ENCODE data around the gene RIN3.

The RIN3 gene, protein sequence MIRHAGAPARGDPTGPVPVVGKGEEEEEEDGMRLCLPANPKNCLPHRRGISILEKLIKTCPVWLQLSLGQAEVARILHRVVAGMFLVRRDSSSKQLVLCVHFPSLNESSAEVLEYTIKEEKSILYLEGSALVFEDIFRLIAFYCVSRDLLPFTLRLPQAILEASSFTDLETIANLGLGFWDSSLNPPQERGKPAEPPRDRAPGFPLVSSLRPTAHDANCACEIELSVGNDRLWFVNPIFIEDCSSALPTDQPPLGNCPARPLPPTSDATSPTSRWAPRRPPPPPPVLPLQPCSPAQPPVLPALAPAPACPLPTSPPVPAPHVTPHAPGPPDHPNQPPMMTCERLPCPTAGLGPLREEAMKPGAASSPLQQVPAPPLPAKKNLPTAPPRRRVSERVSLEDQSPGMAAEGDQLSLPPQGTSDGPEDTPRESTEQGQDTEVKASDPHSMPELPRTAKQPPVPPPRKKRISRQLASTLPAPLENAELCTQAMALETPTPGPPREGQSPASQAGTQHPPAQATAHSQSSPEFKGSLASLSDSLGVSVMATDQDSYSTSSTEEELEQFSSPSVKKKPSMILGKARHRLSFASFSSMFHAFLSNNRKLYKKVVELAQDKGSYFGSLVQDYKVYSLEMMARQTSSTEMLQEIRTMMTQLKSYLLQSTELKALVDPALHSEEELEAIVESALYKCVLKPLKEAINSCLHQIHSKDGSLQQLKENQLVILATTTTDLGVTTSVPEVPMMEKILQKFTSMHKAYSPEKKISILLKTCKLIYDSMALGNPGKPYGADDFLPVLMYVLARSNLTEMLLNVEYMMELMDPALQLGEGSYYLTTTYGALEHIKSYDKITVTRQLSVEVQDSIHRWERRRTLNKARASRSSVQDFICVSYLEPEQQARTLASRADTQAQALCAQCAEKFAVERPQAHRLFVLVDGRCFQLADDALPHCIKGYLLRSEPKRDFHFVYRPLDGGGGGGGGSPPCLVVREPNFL

DNA sequence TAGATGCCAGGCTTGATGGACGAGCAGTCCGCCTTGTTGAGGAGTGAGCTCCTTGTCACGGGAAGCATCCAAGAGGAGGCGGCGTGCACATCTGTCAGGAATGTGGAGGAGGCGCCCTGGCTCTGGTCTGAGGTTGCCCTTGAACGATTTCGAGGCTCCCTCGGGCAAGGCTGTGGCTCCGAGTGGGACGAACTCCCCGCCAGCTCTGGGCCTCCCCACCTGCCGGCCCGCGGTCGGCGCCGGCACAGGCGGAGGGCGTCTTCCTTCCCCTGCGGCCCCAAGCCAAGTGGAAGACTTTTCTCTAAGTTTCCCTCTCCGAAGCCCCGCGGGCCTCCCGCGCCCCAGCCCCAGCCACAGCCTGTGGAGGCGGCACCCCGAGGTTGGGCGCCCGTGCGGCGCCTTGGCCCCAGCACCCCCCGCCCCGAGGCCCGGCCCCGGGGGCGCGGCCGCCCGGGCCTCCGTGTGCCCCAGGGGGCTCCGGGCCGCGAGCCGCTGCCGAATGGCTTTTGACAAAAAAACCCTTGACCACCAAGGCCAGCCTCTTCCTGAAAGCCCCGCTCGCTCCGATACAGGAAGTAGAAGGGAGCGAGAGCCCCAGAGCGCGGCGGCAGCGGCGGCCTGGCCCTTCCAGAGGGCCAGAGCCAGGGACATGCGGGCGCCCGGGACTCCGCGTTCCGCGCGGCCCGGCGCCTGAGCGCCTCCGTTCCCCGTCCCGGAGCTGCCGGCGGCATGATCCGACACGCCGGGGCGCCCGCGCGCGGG lies at the start of gene RIN3:
Gene RIN3 (plus strand): TSS at position 578 of the 762 bp plus-strand sequence. CDS start 152 bp downstream, at position 730.
- Histone ChIP-seq H3K27me3 (ENCODE audit: control insufficient read depth, insufficient read depth, low read length) (peaks cover 33% of the 10 kb centered on the region), H3K36me3 (ENCODE audit: control insufficient read depth, insufficient read depth, low read length) (no peaks in the 10 kb centered on the region), H3K4me3 (ENCODE audit: low read depth, low read length) (peak within 1 kb of the TSS; percentile 58), H3K4me1 (ENCODE audit: control insufficient read depth, insufficient read depth, low read length) (peaks cover 2% of the 10 kb centered on the region), H3K9me3 (ENCODE audit: control insufficient read depth, insufficient read depth, low read length) (no peaks in the 10 kb centered on the region), H3K9ac (ENCODE audit: low read depth, low read length) (peak within 1 kb of the TSS; percentile 54)

DNA sequence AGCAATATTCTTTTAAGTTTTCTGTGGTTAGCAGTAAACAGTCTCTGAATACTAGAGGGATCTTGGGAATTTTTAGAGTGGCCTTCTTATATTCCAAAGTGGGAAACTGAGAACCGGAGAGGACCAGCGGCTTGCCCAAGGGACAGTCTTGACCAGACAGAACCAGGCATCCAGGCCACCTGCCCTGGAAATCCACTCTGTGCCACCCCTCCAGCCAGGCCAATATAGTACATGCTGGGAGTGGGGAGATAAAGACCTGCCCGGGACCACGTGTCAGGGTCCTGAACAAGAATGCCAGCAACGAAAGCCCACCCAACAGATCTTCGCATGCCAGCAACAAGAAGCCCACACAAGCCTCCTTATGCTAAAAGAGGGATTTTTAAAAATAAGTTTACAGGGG lies 49.4 kb upstream of the RIN3 start:
- Histone ChIP-seq H3K36me3 (ENCODE audit: control insufficient read depth, insufficient read depth, low read length) (no peaks in the 10 kb centered on the region), H3K9ac (ENCODE audit: low read depth, low read length) (no peak overlapping the region), H3K4me3 (ENCODE audit: low read depth, low read length) (no peak overlapping the region), H3K9me3 (ENCODE audit: control insufficient read depth, insufficient read depth, low read length) (no peaks in the 10 kb centered on the region), H3K27me3 (ENCODE audit: control insufficient read depth, insufficient read depth, low read length) (no peaks in the 10 kb centered on the region), H3K4me1 (ENCODE audit: control insufficient read depth, insufficient read depth, low read length) (no peaks in the 10 kb centered on the region)

DNA sequence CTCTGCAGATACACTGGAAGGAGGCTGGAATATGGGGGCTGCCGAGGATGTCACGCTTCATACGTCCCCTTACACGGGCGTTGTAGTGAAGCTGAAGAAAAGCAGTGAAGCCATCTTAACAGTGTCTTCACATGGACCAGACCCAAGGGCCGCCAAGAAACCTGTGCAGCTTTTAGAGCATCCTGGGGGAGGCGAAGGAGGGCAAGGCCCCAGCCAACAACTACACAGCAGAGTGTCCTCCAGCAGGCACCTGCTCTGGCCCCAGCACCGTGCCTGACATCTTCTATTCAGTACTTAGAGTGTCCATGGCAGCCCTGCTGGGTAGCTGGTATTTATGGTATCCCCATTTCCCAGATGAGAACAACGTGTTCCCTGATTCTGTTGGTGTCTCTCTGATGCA lies 48.9 kb upstream of the RIN3 start:
- H3K9ac ChIP-seq (ENCODE audit: low read depth, low read length): no peak overlapping the region
- no peaks in the 10 kb centered on the region for H3K9me3 ChIP-seq (ENCODE audit: control insufficient read depth, insufficient read depth, low read length)
- H3K4me1 ChIP-seq (ENCODE audit: control insufficient read depth, insufficient read depth, low read length): no peaks in the 10 kb centered on the region
- H3K36me3 ChIP-seq (ENCODE audit: control insufficient read depth, insufficient read depth, low read length): no peaks in the 10 kb centered on the region
- no peak overlapping the region for H3K4me3 ChIP-seq (ENCODE audit: low read depth, low read length)
- no peaks in the 10 kb centered on the region for H3K27me3 ChIP-seq (ENCODE audit: control insufficient read depth, insufficient read depth, low read length)

DNA sequence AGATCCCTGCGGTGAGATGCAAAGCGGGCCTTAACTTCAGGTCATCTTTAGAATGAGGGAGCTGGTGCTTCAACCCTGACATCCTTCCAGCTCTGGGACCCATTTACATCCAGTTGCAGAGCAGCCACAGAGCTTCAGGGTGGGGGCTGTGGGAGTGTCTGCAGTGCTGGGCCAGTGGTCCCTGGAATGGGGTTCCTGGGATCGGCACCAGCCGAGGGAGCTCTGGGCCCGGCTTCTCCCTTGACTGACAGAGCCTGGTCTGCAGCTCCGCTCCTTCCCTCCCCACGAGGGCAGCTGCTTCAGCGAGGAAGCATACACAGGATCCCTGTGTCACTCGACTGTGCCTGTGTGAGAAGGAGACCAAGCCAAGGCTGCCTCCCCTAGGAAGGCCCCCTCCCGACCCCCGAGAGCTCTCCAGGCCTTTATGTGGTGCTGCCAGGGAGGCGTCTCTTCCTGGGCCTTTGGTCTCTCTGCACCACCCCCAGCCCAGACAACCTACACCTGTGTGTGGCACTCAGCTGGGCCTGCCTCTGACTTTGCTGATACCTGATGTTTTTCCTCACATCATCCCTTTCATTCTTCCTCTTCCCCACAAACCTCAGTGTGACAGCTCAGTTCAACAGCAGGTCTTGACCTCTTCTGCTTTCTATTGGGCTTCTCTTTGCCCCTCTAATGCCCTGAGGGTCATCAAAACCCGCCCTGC lies 48.1 kb upstream of the RIN3 start:
- H3K9ac ChIP-seq (ENCODE audit: low read depth, low read length): no peak overlapping the region
- H3K4me3 ChIP-seq (ENCODE audit: low read depth, low read length): no peak overlapping the region
- no peaks in the 10 kb centered on the region for H3K27me3 ChIP-seq (ENCODE audit: control insufficient read depth, insufficient read depth, low read length)
- no peaks in the 10 kb centered on the region for H3K4me1 ChIP-seq (ENCODE audit: control insufficient read depth, insufficient read depth, low read length)
- no peaks in the 10 kb centered on the region for H3K36me3 ChIP-seq (ENCODE audit: control insufficient read depth, insufficient read depth, low read length)
- H3K9me3 ChIP-seq (ENCODE audit: control insufficient read depth, insufficient read depth, low read length): no peaks in the 10 kb centered on the region

DNA sequence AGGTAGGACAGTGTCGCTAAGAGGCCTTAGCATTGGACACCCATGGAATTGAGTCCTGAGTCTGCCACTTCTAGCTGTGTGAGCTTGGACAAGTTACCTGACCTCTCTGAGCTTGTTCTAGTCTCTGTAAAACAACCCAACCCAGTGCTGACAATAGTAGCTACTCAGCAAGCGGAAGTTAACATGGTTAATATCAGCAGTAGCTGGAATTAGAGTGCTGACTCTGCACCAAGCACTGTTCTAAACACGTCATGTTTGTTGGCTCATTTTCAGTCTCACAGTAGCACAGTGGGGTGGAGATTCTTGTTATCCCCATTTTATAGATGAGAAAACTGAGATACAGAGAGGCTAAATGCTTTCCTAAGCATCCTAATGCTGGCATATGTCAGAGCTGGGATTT lies 47.5 kb upstream of the RIN3 start:
- no peak overlapping the region for H3K4me3 ChIP-seq (ENCODE audit: low read depth, low read length)
- no peaks in the 10 kb centered on the region for H3K9me3 ChIP-seq (ENCODE audit: control insufficient read depth, insufficient read depth, low read length)
- no peaks in the 10 kb centered on the region for H3K4me1 ChIP-seq (ENCODE audit: control insufficient read depth, insufficient read depth, low read length)
- H3K36me3 ChIP-seq (ENCODE audit: control insufficient read depth, insufficient read depth, low read length): no peaks in the 10 kb centered on the region
- no peaks in the 10 kb centered on the region for H3K27me3 ChIP-seq (ENCODE audit: control insufficient read depth, insufficient read depth, low read length)
- no peak overlapping the region for H3K9ac ChIP-seq (ENCODE audit: low read depth, low read length)

DNA sequence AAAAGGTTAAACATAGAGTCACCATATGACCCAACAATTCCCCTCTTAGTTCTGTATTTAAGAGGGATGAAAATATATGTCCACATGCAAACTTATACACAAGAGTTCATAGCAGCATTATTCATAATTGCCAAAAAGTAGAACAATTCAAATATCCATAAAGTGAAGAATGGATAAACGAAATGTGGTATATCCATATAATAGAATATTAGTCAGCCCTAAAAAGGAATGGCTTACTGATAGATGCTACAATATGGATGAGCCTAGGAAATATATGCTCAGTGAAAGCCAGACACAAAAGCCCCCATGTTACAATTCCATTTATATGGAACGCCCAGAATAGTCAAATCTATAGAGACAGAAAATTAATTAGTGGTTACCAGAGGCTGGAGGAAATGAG lies 44.1 kb upstream of the RIN3 start:
- no peaks in the 10 kb centered on the region for H3K27me3 ChIP-seq (ENCODE audit: control insufficient read depth, insufficient read depth, low read length)
- H3K9me3 ChIP-seq (ENCODE audit: control insufficient read depth, insufficient read depth, low read length): no peaks in the 10 kb centered on the region
- H3K36me3 ChIP-seq (ENCODE audit: control insufficient read depth, insufficient read depth, low read length): no peaks in the 10 kb centered on the region
- no peak overlapping the region for H3K9ac ChIP-seq (ENCODE audit: low read depth, low read length)
- H3K4me3 ChIP-seq (ENCODE audit: low read depth, low read length): no peak overlapping the region
- peaks cover 4% of the 10 kb centered on the region for H3K4me1 ChIP-seq (ENCODE audit: control insufficient read depth, insufficient read depth, low read length)

DNA sequence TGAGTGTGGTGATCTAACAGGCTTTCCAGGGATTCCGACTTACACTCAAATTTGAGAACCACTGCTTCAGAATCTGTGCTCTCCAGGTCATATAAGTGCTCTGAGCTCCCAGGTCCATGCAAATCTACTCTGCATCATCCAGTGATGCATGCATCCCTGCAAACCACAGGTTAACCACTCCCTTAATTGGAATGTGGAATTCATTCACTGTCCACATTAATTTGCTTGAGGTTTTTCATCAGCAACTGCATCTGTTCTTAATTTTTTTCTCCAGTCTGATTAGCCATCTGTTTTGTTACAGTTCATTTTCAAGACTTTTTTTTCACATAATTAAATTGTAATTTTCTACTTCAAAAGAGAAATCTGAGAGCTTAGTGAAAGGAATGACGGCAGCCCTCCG lies 43.4 kb upstream of the RIN3 start:
- Histone ChIP-seq H3K4me3 (ENCODE audit: low read depth, low read length) (no peak overlapping the region), H3K36me3 (ENCODE audit: control insufficient read depth, insufficient read depth, low read length) (no peaks in the 10 kb centered on the region), H3K9ac (ENCODE audit: low read depth, low read length) (no peak overlapping the region), H3K27me3 (ENCODE audit: control insufficient read depth, insufficient read depth, low read length) (no peaks in the 10 kb centered on the region), H3K4me1 (ENCODE audit: control insufficient read depth, insufficient read depth, low read length) (peaks cover 4% of the 10 kb centered on the region), H3K9me3 (ENCODE audit: control insufficient read depth, insufficient read depth, low read length) (no peaks in the 10 kb centered on the region)

DNA sequence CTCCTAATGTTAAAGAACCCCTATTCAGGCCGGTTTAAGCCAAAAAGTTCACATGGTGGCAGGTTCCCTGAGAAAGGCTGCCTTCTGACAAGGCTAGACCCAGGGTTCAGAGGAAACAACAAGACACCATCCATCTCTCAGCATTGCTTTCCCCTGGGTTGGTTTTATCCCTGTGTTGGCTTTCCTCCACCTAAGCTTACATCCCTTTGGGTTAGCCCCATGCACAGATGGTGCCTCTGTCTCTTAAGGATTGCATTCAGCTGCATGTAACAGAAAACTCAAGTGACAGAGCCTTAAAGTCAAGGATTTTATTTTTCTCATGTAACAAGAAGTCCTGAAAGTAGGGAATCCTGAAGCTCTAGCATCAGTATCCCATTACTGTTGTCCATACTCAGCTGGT lies 42.8 kb upstream of the RIN3 start:
- no peak overlapping the region for H3K4me3 ChIP-seq (ENCODE audit: low read depth, low read length)
- H3K27me3 ChIP-seq (ENCODE audit: control insufficient read depth, insufficient read depth, low read length): no peaks in the 10 kb centered on the region
- H3K9me3 ChIP-seq (ENCODE audit: control insufficient read depth, insufficient read depth, low read length): no peaks in the 10 kb centered on the region
- peaks cover 4% of the 10 kb centered on the region for H3K4me1 ChIP-seq (ENCODE audit: control insufficient read depth, insufficient read depth, low read length)
- no peaks in the 10 kb centered on the region for H3K36me3 ChIP-seq (ENCODE audit: control insufficient read depth, insufficient read depth, low read length)
- H3K9ac ChIP-seq (ENCODE audit: low read depth, low read length): no peak overlapping the region

DNA sequence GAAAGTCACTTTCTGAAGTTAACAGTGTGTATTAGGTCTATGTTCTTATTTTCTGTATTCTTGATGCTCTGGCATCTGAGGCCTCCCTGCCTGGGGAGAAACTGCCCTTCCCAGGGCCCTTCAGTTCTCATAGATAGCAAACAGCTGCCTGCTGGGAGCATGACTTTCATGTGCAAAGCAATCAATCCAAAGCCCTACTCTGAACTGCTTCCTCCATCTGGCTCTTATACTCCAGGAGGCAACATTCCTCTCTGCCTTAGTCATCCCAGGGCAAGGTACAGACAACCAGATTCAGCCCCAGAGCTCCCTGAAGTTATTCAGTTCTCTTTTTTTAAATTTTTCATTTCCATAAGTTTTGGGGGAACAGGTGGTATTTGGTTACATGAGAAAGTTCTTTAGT lies 41.7 kb upstream of the RIN3 start:
- Histone ChIP-seq H3K9me3 (ENCODE audit: control insufficient read depth, insufficient read depth, low read length) (no peaks in the 10 kb centered on the region), H3K4me1 (ENCODE audit: control insufficient read depth, insufficient read depth, low read length) (peaks cover 4% of the 10 kb centered on the region), H3K36me3 (ENCODE audit: control insufficient read depth, insufficient read depth, low read length) (no peaks in the 10 kb centered on the region), H3K9ac (ENCODE audit: low read depth, low read length) (no peak overlapping the region), H3K4me3 (ENCODE audit: low read depth, low read length) (no peak overlapping the region), H3K27me3 (ENCODE audit: control insufficient read depth, insufficient read depth, low read length) (no peaks in the 10 kb centered on the region)

DNA sequence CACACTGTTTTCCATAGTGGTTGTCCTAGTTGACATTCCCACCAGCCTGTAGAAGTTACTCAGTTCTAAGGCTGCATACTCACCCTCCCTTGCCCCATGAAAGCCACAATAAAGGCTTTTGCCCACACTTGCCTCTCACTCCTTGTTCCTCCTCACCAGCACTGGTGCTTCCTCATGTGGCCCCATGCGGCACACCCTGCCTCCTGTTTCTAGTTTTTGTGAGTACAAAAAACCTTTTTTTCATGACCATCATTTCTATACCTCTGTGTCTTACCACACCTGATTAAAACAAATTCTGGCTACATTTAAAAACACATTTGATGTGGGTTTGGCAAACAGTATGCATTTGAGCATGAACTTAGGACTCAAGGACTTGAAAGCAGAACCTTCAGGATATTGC lies 40.7 kb upstream of the RIN3 start:
- Histone ChIP-seq H3K36me3 (ENCODE audit: control insufficient read depth, insufficient read depth, low read length) (no peaks in the 10 kb centered on the region), H3K27me3 (ENCODE audit: control insufficient read depth, insufficient read depth, low read length) (no peaks in the 10 kb centered on the region), H3K9ac (ENCODE audit: low read depth, low read length) (no peak overlapping the region), H3K4me3 (ENCODE audit: low read depth, low read length) (no peak overlapping the region), H3K9me3 (ENCODE audit: control insufficient read depth, insufficient read depth, low read length) (no peaks in the 10 kb centered on the region), H3K4me1 (ENCODE audit: control insufficient read depth, insufficient read depth, low read length) (peaks cover 4% of the 10 kb centered on the region)

Data from iPS-15b (cell line).